ENCODE measurements around the gene ENO3. TPM values are rescaled to one million over a fixed set of nuclear protein-coding genes. Genes with fewer than 3 reads are reported as not detected.
A peak's percentile ranks its signal among the peaks of the same experiment; 100 is the strongest.

Gene ENO3
- total and polyA plus RNA-seq, 2 experiments from 2014 or later = 1.2 to 4.1 TPM

DNA sequence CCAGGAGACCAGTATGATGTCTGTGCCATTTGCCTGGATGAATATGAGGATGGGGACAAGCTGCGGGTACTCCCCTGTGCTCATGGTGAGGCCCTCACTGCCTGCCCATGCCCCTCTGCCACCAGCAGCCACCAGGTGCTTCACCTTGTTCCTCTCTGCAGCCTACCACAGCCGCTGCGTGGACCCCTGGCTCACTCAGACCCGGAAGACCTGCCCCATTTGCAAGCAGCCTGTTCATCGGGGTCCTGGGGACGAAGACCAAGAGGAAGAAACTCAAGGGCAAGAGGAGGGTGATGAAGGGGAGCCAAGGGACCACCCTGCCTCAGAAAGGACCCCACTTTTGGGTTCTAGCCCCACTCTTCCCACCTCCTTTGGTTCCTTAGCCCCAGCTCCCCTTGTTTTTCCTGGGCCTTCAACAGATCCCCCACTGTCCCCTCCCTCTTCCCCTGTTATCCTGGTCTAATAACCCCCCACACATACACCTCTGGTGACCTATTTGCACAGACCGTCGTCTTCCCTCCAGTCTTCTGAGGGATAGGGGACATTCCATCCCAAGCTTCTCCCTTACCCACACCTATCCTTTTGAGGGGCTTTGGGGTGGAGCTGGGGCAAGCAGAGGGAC, 6.3 kb upstream of the ENO3 start:
- Histone ChIP-seq H3K4me3 (peak overlapping the region; percentile 93), H3K4me1 (ENCODE audit: insufficient read depth) (peaks cover 23% of the 10 kb centered on the region), H3K9me2 (ENCODE audit: insufficient read depth) (no peaks in the 10 kb centered on the region), H3K27ac (peak overlapping the region; percentile 91), H3K9me3 (ENCODE audit: low read depth) (no peaks in the 10 kb centered on the region), H3K27me3 (replicated peaks; ENCODE audit: insufficient read depth) (no peaks in the 10 kb centered on the region), H3K9ac (peak overlapping the region; percentile 83), H3K79me2 (ENCODE audit: insufficient read depth) (peaks cover 78% of the 10 kb centered on the region), H4K20me1 (ENCODE audit: insufficient read depth) (peaks cover 6% of the 10 kb centered on the region; the same call in 1 of the 2 replicates), H3K36me3 (ENCODE audit: low read depth) (peaks cover 11% of the 10 kb centered on the region), H3K4me2 (ENCODE audit: unreplicated experiment) (peak overlapping the region; percentile 57), H2AFZ (no peak overlapping the region), H3F3A (ENCODE audit: insufficient read depth) (peaks cover 60% of the 10 kb centered on the region)
- WGBS, 2 experiments (ENCODE audit: low coverage in 1 of 2, low lambda C conversion rate in 2 of 2, missing lambda C conversion rate in 2 of 2) = 67 to 77% methylated on average over 8 of the region's 8 CpGs
- in situ Hi-C loops (cut with MboI) = no loop called here
- no peak for TF ChIP-seq EZH2phosphoT487 (IDR thresholded peaks at IDR 0.05; ENCODE audit: insufficient read depth, low read depth)
- TF ChIP-seq EZH2 (IDR thresholded peaks at IDR 0.05; ENCODE audit: insufficient read depth, poor library complexity, severe bottlenecking) = no peak
- no peak for DNase-seq

DNA sequence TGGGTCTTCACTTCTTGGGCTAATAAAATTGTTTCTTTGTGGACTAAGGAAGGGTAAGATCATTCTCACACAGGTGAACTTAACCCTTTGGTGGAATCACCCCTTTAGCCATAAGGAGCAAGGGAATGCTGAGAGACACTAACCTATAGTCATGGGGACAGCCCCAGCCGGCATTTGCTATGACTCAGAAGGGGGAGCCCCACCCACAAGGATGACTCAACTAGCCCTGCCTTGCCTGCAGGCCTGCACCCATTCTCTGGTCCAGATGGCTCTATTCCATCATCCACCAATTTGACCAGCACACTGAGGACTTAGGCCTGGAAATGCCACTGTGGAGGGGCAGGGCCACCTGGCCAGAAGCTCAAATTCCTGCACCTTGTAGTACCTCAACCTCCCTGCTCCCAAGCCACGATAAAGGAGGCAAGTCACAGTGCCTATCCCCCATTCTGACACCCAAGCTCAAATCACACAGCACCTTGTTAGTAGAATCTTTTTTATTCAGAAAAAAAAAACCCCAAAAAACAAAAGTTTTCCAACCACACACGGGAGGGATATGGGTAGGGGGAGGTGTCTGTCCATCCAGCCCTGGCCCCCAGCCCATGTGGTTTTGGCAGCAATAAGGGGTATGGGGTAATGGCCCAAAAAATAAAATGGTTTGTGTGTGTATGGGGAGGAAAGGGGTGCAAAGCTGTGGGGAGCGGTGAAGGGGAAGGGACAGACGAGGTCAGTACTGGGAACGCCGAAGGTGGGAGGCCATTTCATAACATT, 5.6 kb upstream of the ENO3 start:
- Histone ChIP-seq H3K4me1 (ENCODE audit: insufficient read depth) (peaks cover 23% of the 10 kb centered on the region), H3F3A (ENCODE audit: insufficient read depth) (peaks cover 59% of the 10 kb centered on the region), H3K27ac (peak overlapping the region; percentile 91), H3K4me3 (peak overlapping the region; percentile 93), H3K9me2 (ENCODE audit: insufficient read depth) (no peaks in the 10 kb centered on the region), H3K4me2 (ENCODE audit: unreplicated experiment) (peak overlapping the region; percentile 95), H3K9me3 (ENCODE audit: low read depth) (no peaks in the 10 kb centered on the region), H2AFZ (no peak overlapping the region), H3K36me3 (ENCODE audit: low read depth) (peaks cover 11% of the 10 kb centered on the region), H3K9ac (peak overlapping the region; percentile 83), H3K79me2 (ENCODE audit: insufficient read depth) (peaks cover 78% of the 10 kb centered on the region), H4K20me1 (ENCODE audit: insufficient read depth) (peaks cover 6% of the 10 kb centered on the region; the same call in 1 of the 2 replicates), H3K27me3 (replicated peaks; ENCODE audit: insufficient read depth) (no peaks in the 10 kb centered on the region)
- peak; percentile 96 for DNase-seq
- WGBS, 2 experiments (ENCODE audit: low coverage in 1 of 2, low lambda C conversion rate in 2 of 2, missing lambda C conversion rate in 2 of 2) = 21 to 23% methylated on average over 7 of the region's 7 CpGs
- TF ChIP-seq EZH2phosphoT487 (IDR thresholded peaks at IDR 0.05; ENCODE audit: insufficient read depth, low read depth) (no peak), EZH2 (IDR thresholded peaks at IDR 0.05; ENCODE audit: insufficient read depth, poor library complexity, severe bottlenecking) (no peak)
- in situ Hi-C loops (cut with MboI) = no loop called here

GRCh38 chr17:4945944-4946280, 5.0 kb upstream of the ENO3 start:
- peaks cover 11% of the 10 kb centered on the region for H3K36me3 ChIP-seq (ENCODE audit: low read depth)
- DNase-seq = peak; percentile 23
- peak overlapping the region; percentile 93 for H3K4me3 ChIP-seq
- H3K9me3 ChIP-seq (ENCODE audit: low read depth) = no peaks in the 10 kb centered on the region
- H3K4me2 ChIP-seq (ENCODE audit: unreplicated experiment) = peak overlapping the region; percentile 95
- H3K79me2 ChIP-seq (ENCODE audit: insufficient read depth) = peaks cover 74% of the 10 kb centered on the region
- 31 to 51% methylated on average over 3 to 4 of the region's 4 CpGs for WGBS, 2 experiments (ENCODE audit: low coverage in 1 of 2, low lambda C conversion rate in 2 of 2, missing lambda C conversion rate in 2 of 2)
- peaks cover 6% of the 10 kb centered on the region; the same call in 1 of the 2 replicates for H4K20me1 ChIP-seq (ENCODE audit: insufficient read depth)
- H3K9ac ChIP-seq = peak overlapping the region; percentile 83
- peak overlapping the region; percentile 91 for H3K27ac ChIP-seq
- H2AFZ ChIP-seq = no peak overlapping the region
- H3K9me2 ChIP-seq (ENCODE audit: insufficient read depth) = no peaks in the 10 kb centered on the region
- peaks cover 23% of the 10 kb centered on the region for H3K4me1 ChIP-seq (ENCODE audit: insufficient read depth)
- H3K27me3 ChIP-seq (replicated peaks; ENCODE audit: insufficient read depth) = no peaks in the 10 kb centered on the region
- in situ Hi-C loops (cut with MboI) = no loop called here
- peaks cover 58% of the 10 kb centered on the region for H3F3A ChIP-seq (ENCODE audit: insufficient read depth)
- no peak for TF ChIP-seq EZH2 (IDR thresholded peaks at IDR 0.05; ENCODE audit: insufficient read depth, poor library complexity, severe bottlenecking)
- TF ChIP-seq EZH2phosphoT487 (IDR thresholded peaks at IDR 0.05; ENCODE audit: insufficient read depth, low read depth) = no peak

DNA sequence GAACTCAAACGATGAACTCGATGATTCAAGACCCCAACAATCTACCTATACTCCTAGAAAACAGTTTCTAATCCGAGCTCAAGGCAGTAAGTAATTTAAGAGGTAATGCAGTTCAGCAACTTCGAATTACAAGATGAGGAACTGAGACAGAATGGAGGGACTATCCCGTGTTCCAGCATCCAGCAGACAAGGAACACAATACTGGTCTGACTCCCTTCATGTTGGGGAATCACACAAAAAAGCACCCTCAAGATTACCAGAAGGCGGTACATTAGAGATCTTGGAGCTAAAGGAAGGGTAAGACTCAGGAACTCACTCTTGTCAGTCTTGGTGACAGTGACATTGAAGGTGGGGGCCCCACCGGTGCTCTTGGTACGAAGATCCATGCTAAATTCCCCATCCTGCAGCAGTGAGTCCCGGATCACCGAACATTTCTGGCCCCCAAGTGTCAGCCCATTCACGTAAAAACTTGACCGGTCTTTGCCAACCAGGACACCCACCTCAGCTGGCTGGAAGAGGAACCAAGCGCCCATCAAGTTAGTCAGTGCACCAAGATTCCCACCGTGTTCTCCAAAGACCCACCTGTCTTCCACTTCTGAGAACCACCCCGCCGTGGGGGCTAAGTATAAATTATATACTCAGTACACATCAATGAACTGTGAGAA, 4.5 kb upstream of the ENO3 start:
- Histone ChIP-seq H3K9me2 (ENCODE audit: insufficient read depth) (no peaks in the 10 kb centered on the region), H3K27ac (peak overlapping the region; percentile 91), H3K36me3 (ENCODE audit: low read depth) (peaks cover 11% of the 10 kb centered on the region), H4K20me1 (ENCODE audit: insufficient read depth) (peaks cover 6% of the 10 kb centered on the region; the same call in 1 of the 2 replicates), H3K4me2 (ENCODE audit: unreplicated experiment) (peak overlapping the region; percentile 95), H3K4me1 (ENCODE audit: insufficient read depth) (peaks cover 22% of the 10 kb centered on the region), H3K79me2 (ENCODE audit: insufficient read depth) (peaks cover 69% of the 10 kb centered on the region), H2AFZ (no peak overlapping the region), H3K9ac (peak overlapping the region; percentile 83), H3F3A (ENCODE audit: insufficient read depth) (peaks cover 52% of the 10 kb centered on the region), H3K9me3 (ENCODE audit: low read depth) (no peaks in the 10 kb centered on the region), H3K27me3 (replicated peaks; ENCODE audit: insufficient read depth) (no peaks in the 10 kb centered on the region), H3K4me3 (peak overlapping the region; percentile 93)
- TF ChIP-seq EZH2 (IDR thresholded peaks at IDR 0.05; ENCODE audit: insufficient read depth, poor library complexity, severe bottlenecking) = no peak
- in situ Hi-C loops (cut with MboI) = no loop called here
- WGBS, 2 experiments (ENCODE audit: low coverage in 1 of 2, low lambda C conversion rate in 2 of 2, missing lambda C conversion rate in 2 of 2) = 16% methylated on average over 16 of the region's 16 CpGs
- peak; percentile 12 for DNase-seq

Measured in GM23248 (cell line).